GM23248 (cell line): ENCODE data around the gene SIGLEC1. TPM values are rescaled to one million over a fixed set of nuclear protein-coding genes. Genes with fewer than 3 reads are reported as not detected.
A peak's percentile ranks its signal among the peaks of the same experiment; 100 is the strongest.

Experiments used
- DNase-seq: peaks from one replicate; pipeline ENCODE4 v3.0.0-alpha.2; 2015
- H2AFZ ChIP-seq: fragments of 200-600 bp; sonication (generic); 2 replicates; pipeline ENCODE4 v1.6.1; 2016; ENCODE audit warnings: antibody characterized with exemption
- H3F3A ChIP-seq: fragments of 200-600 bp; sonication (generic); 2 replicates; pipeline ENCODE4 v1.6.1; 2016; ENCODE audit warnings: mild to moderate bottlenecking, antibody characterized with exemption, mixed run types; ENCODE audit not compliant: insufficient read depth
- H3K27ac ChIP-seq: fragments of 200-600 bp; sonication (generic); 2 replicates; pipeline ENCODE4 v1.5.1; 2016; ENCODE audit warnings: mild to moderate bottlenecking
- H3K27me3 ChIP-seq: fragments of 200-600 bp; sonication (generic); replicated peaks from 2 replicates; pipeline ENCODE4 v1.6.1; 2016; ENCODE audit warnings: mild to moderate bottlenecking; ENCODE audit not compliant: insufficient read depth
- H3K36me3 ChIP-seq: fragments of 200-600 bp; sonication (generic); 2 replicates; pipeline ENCODE4 v1.6.1; 2016; ENCODE audit warnings: low read depth, mild to moderate bottlenecking
- H3K4me1 ChIP-seq: fragments of 200-600 bp; sonication (generic); 2 replicates; pipeline ENCODE4 v1.6.1; 2016; ENCODE audit warnings: mild to moderate bottlenecking; ENCODE audit not compliant: insufficient read depth
- H3K4me2 ChIP-seq: fragments of 200-600 bp; sonication (generic); one replicate; pipeline ENCODE4 v1.6.1; 2016; ENCODE audit warnings: mild to moderate bottlenecking; ENCODE audit not compliant: unreplicated experiment
- H3K4me3 ChIP-seq: fragments of 200-600 bp; sonication (generic); 2 replicates; pipeline ENCODE4 v1.5.1; 2016; ENCODE audit warnings: mild to moderate bottlenecking
- H3K79me2 ChIP-seq: fragments of 200-600 bp; sonication (generic); 2 replicates; pipeline ENCODE4 v1.6.1; 2016; ENCODE audit warnings: mild to moderate bottlenecking; ENCODE audit not compliant: insufficient read depth
- H3K9ac ChIP-seq: fragments of 200-600 bp; sonication (generic); 2 replicates; pipeline ENCODE4 v1.6.1; 2016; ENCODE audit warnings: mild to moderate bottlenecking
- H3K9me2 ChIP-seq: fragments of 200-600 bp; sonication (generic); 2 replicates; pipeline ENCODE4 v1.6.1; 2016; ENCODE audit warnings: mixed run types, mild to moderate bottlenecking, moderate library complexity; ENCODE audit not compliant: insufficient read depth
- H3K9me3 ChIP-seq: fragments of 200-600 bp; sonication (generic); one replicate; pipeline ENCODE4 v1.6.1; 2017; ENCODE audit warnings: low read depth
- H4K20me1 ChIP-seq: fragments of 200-600 bp; sonication (generic); 2 replicates; pipeline ENCODE4 v1.6.0; 2016; ENCODE audit not compliant: insufficient read depth
- EZH2 ChIP-seq: fragments of 200-600 bp; sonication (generic); IDR thresholded peaks from 2 replicates; pipeline ENCODE4 v1.6.1; 2018; ENCODE audit warnings: antibody characterized with exemption, mild to moderate bottlenecking; ENCODE audit not compliant: insufficient read depth, poor library complexity, severe bottlenecking
- EZH2phosphoT487 ChIP-seq: fragments of 200-600 bp; sonication (generic); IDR thresholded peaks from 2 replicates; pipeline ENCODE4 v1.6.1; 2018; ENCODE audit warnings: antibody characterized with exemption, moderate library complexity, mild to moderate bottlenecking, low read depth; ENCODE audit not compliant: insufficient read depth
- WGBS, 2 experiments: methylation state at CpG; one replicate each; pipeline ENCODE4 v1.1.6; 2015 to 2017; ENCODE audit warnings: low lambda C conversion rate in 2 of 2, low coverage in 1 of 2; ENCODE audit errors: missing lambda C conversion rate in 2 of 2; 5-methylcytosine and 5-hydroxymethylcytosine counted together
- in situ Hi-C: fragments of 300-500 bp; cut with MboI; formaldehyde crosslinking; loops from 2 replicates; pipeline ENCODE4 v1.15.0; 2020
- polyA plus RNA-seq: library from polyadenylated mRNA; unstranded; fragments of >200 nt; fragmentation: Nextera tagmentation; extraction: Ambion mirVana; gene quantifications from 2 replicates; pipeline ENCODE4 v1.2.1, GENCODE V29; 2016
- total RNA-seq: library from RNA; depleted of rRNA; stranded (reverse); fragments of >200 nt; shearing (Covaris generic); gene quantifications from 2 replicates; pipeline ENCODE4 v1.2.3, GENCODE V29; 2014

SIGLEC1 gene
- total and polyA plus RNA-seq, 2 experiments from 2014 or later, result not detected

GRCh38 chr20:3685341-3685740 is 27.1 kb downstream of the SIGLEC1 start:
- Histone ChIP-seq H3K9ac (no peak overlapping the region), H3K79me2 (no peaks in the 10 kb centered on the region), H3K4me3 (no peak overlapping the region), H3F3A (peaks cover 14% of the 10 kb centered on the region), H3K9me3 (no peaks in the 10 kb centered on the region), H3K9me2 (no peaks in the 10 kb centered on the region), H3K27ac (no peak overlapping the region), H2AFZ (no peak overlapping the region), H4K20me1 (no peaks in the 10 kb centered on the region), H3K27me3 (no peaks in the 10 kb centered on the region), H3K36me3 (no peaks in the 10 kb centered on the region), H3K4me1 (peaks cover 21% of the 10 kb centered on the region), H3K4me2 (no peak overlapping the region)
- TF ChIP-seq EZH2phosphoT487 (no peak), EZH2 (no peak)
- peak; percentile 25 for DNase-seq
- in situ Hi-C loops, result no loop called here
- 65 to 66% methylated on average over 7 of the region's 7 CpGs for WGBS, 2 experiments

- Histone ChIP-seq H3K9me3 (no peaks in the 10 kb centered on the region), H3K79me2 (no peaks in the 10 kb centered on the region), H3K4me1 (peaks cover 44% of the 10 kb centered on the region), H3F3A (peaks cover 9% of the 10 kb centered on the region), H3K27me3 (no peaks in the 10 kb centered on the region), H4K20me1 (no peaks in the 10 kb centered on the region), H3K9me2 (no peaks in the 10 kb centered on the region), H3K36me3 (no peaks in the 10 kb centered on the region), H3K4me3 (peak within 1 kb of the TSS; percentile 73), H3K27ac (no peak within 1 kb of the TSS), H3K9ac (peak within 1 kb of the TSS; percentile 71), H2AFZ (peak within 1 kb of the TSS; percentile 72), H3K4me2 (peak within 1 kb of the TSS; percentile 84)
- TF ChIP-seq EZH2phosphoT487 (no peak), EZH2 (no peak)
- WGBS, 2 experiments, result 3% methylated on average over 34 to 41 of the region's 65 CpGs
- peak; percentile 64 for DNase-seq
- in situ Hi-C loops, result no loop called here
Observed at GRCh38 chr20:3681931-3682781, 30.2 kb downstream of the SIGLEC1 start, which contains the start of gene ADAM33. TSS of gene ADAM33 (minus strand) at chr20:3682010. CDS start at chr20:3682004, 6 bp downstream.

GRCh38 chr20:3681352-3681930 is 31.0 kb downstream of the SIGLEC1 start:
- no peaks in the 10 kb centered on the region for H4K20me1 ChIP-seq
- H3F3A ChIP-seq, result peaks cover 8% of the 10 kb centered on the region; the same call in 1 of the 2 replicates
- no peaks in the 10 kb centered on the region for H3K9me3 ChIP-seq
- no peak for DNase-seq
- WGBS, 2 experiments, result 2 to 3% methylated on average over 9 to 25 of the region's 32 CpGs
- in situ Hi-C loops, result no loop called here
- peak overlapping the region; percentile 56 for H2AFZ ChIP-seq
- no peaks in the 10 kb centered on the region for H3K27me3 ChIP-seq
- peak overlapping the region; percentile 71 for H3K9ac ChIP-seq
- peaks cover 43% of the 10 kb centered on the region for H3K4me1 ChIP-seq
- TF ChIP-seq EZH2phosphoT487, result no peak
- TF ChIP-seq EZH2, result no peak
- H3K79me2 ChIP-seq, result no peaks in the 10 kb centered on the region
- no peaks in the 10 kb centered on the region for H3K36me3 ChIP-seq
- no peaks in the 10 kb centered on the region for H3K9me2 ChIP-seq
- H3K27ac ChIP-seq, result no peak overlapping the region
- H3K4me3 ChIP-seq, result peak overlapping the region; percentile 73
- H3K4me2 ChIP-seq, result peak overlapping the region; percentile 84

GRCh38 chr20:3680701-3681351 is 31.6 kb downstream of the SIGLEC1 start:
- Histone ChIP-seq H4K20me1 (no peaks in the 10 kb centered on the region), H3K9ac (peak overlapping the region; percentile 71), H3F3A (peaks cover 8% of the 10 kb centered on the region; the same call in 1 of the 2 replicates), H3K27ac (peak overlapping the region; percentile 73), H3K27me3 (no peaks in the 10 kb centered on the region), H3K79me2 (no peaks in the 10 kb centered on the region), H3K4me3 (peak overlapping the region; percentile 73), H3K9me3 (no peaks in the 10 kb centered on the region), H3K4me1 (peaks cover 40% of the 10 kb centered on the region), H3K9me2 (no peaks in the 10 kb centered on the region), H2AFZ (peak overlapping the region; percentile 56), H3K4me2 (peak overlapping the region; percentile 84), H3K36me3 (no peaks in the 10 kb centered on the region)
- DNase-seq, result peak; percentile 39
- WGBS, 2 experiments, result 7 to 11% methylated on average over 7 to 14 of the region's 15 CpGs
- TF ChIP-seq EZH2 (no peak), EZH2phosphoT487 (no peak)
- in situ Hi-C loops, result no loop called here
